HG03342 (cell line): ENCODE results near the gene PRSS8.
A peak's percentile ranks its signal among the peaks of the same experiment; 100 is the strongest.
"Not testable (repeated sequence)": the region's sequence is repeated elsewhere in the genome, so short reads cannot be mapped to it uniquely, and the experiment has no call there.

Source experiments
- ATAC-seq: cut with Tn5 transposase; IDR thresholded peaks from one replicate; pipeline ENCODE4 v1.9.1; 2021; ENCODE audit warnings: mild to moderate bottlenecking, moderate library complexity; ENCODE audit not compliant: unreplicated experiment

The PRSS8 gene

GRCh38 chr16:31135535-31136286 lies at the start of gene PRSS8:
TSS of gene PRSS8 (minus strand) at chr16:31135727. CDS start at chr16:31135498, 229 bp downstream.
- ATAC-seq, result no peak

- ATAC-seq, result no peak
Observed at GRCh38 chr16:31184888-31185287, 49.4 kb upstream of the PRSS8 start.

GRCh38 chr16:31183432-31184428 lies 48.2 kb upstream of the PRSS8 start:
- ATAC-seq, result no peak

- ATAC-seq, result no peak
Observed at GRCh38 chr16:31182391-31182790, 46.9 kb upstream of the PRSS8 start.

- ATAC-seq, result no peak
Observed at GRCh38 chr16:31181102-31181830, 45.7 kb upstream of the PRSS8 start.

- ATAC-seq, result peak; percentile 55
Observed at GRCh38 chr16:31179747-31180459, 44.4 kb upstream of the PRSS8 start, which contains the start of gene FUS. TSS of gene FUS (plus strand) at chr16:31180139. CDS start at chr16:31180215, 76 bp downstream.

GRCh38 chr16:31179219-31179746 lies 43.8 kb upstream of the PRSS8 start:
- ATAC-seq, result peak; percentile 3

GRCh38 chr16:31177136-31177535 lies 41.6 kb upstream of the PRSS8 start:
- ATAC-seq, result no peak

- ATAC-seq, result not testable (repeated sequence)
Observed at GRCh38 chr16:31170048-31170447, 34.5 kb upstream of the PRSS8 start.

GRCh38 chr16:31168848-31169247 lies 33.3 kb upstream of the PRSS8 start:
- no peak for ATAC-seq

- no peak for ATAC-seq
Observed at GRCh38 chr16:31167315-31167714, 31.8 kb upstream of the PRSS8 start.

GRCh38 chr16:31157136-31157535 lies 21.6 kb upstream of the PRSS8 start:
- no peak for ATAC-seq

GRCh38 chr16:31150976-31151375 lies 15.4 kb upstream of the PRSS8 start:
- not testable (repeated sequence) for ATAC-seq

- ATAC-seq, result no peak
Observed at GRCh38 chr16:31149894-31150890, 14.7 kb upstream of the PRSS8 start, which contains the start of gene PRSS36. TSS of gene PRSS36 (minus strand) at chr16:31150066. CDS start at chr16:31150035, 31 bp downstream.

GRCh38 chr16:31149332-31149731 lies 13.8 kb upstream of the PRSS8 start:
- ATAC-seq, result no peak

GRCh38 chr16:31148896-31149295 lies 13.4 kb upstream of the PRSS8 start:
- ATAC-seq, result no peak

- ATAC-seq, result no peak
Observed at GRCh38 chr16:31148281-31148728, 12.8 kb upstream of the PRSS8 start.

- no peak for ATAC-seq
Observed at GRCh38 chr16:31147574-31147973, 12.0 kb upstream of the PRSS8 start.
